GM18526 (cell line): Measurements from ENCODE around the gene RGS6.

Experiments used
- POLR2A ChIP-seq: IDR thresholded peaks from 3 replicates; pipeline ENCODE4 v1.6.1; 2011; ENCODE audit not compliant: insufficient read length; ENCODE audit errors: extremely low read depth

Gene RGS6

GRCh38 chr14:72387726-72388125 lies 455.5 kb downstream of the RGS6 start:
- TF ChIP-seq POLR2A, result no peak

GRCh38 chr14:72389200-72389599 lies 457.0 kb downstream of the RGS6 start:
- no peak for TF ChIP-seq POLR2A

GRCh38 chr14:72401101-72401625 lies 468.9 kb downstream of the RGS6 start:
- no peak for TF ChIP-seq POLR2A

- no peak for TF ChIP-seq POLR2A
These were observed 469.6 kb downstream of the RGS6 start for GRCh38 chr14:72401632-72402376.

- TF ChIP-seq POLR2A, result no peak
These were observed 470.1 kb downstream of the RGS6 start for GRCh38 chr14:72402377-72402772.

- no peak for TF ChIP-seq POLR2A
These were observed 472.0 kb downstream of the RGS6 start for GRCh38 chr14:72404106-72404774.

- no peak for TF ChIP-seq POLR2A
These were observed 472.8 kb downstream of the RGS6 start for GRCh38 chr14:72404998-72405397.

GRCh38 chr14:72408020-72408419 lies 475.8 kb downstream of the RGS6 start:
- no peak for TF ChIP-seq POLR2A

- TF ChIP-seq POLR2A, result no peak
These were observed 476.8 kb downstream of the RGS6 start for GRCh38 chr14:72409047-72409446.

- no peak for TF ChIP-seq POLR2A
These were observed 484.0 kb downstream of the RGS6 start for GRCh38 chr14:72416081-72416849.

- no peak for TF ChIP-seq POLR2A
These were observed 484.7 kb downstream of the RGS6 start for GRCh38 chr14:72416892-72417291.

GRCh38 chr14:72418806-72419205 lies 486.6 kb downstream of the RGS6 start:
- TF ChIP-seq POLR2A, result no peak

GRCh38 chr14:72419226-72419775 lies 487.1 kb downstream of the RGS6 start:
- no peak for TF ChIP-seq POLR2A

- no peak for TF ChIP-seq POLR2A
These were observed 488.7 kb downstream of the RGS6 start for GRCh38 chr14:72420749-72421474.

GRCh38 chr14:72423957-72424356 lies 491.7 kb downstream of the RGS6 start:
- no peak for TF ChIP-seq POLR2A
